EL (cell line): ENCODE results near the gene SLC4A3.
"Not testable (repeated sequence)": the region's sequence is repeated elsewhere in the genome, so short reads cannot be mapped to it uniquely, and the experiment has no call there.

Experiments
- DNase-seq: peaks from one replicate; pipeline ENCODE4 v3.0.0-alpha.2; 2016

Gene SLC4A3

DNA sequence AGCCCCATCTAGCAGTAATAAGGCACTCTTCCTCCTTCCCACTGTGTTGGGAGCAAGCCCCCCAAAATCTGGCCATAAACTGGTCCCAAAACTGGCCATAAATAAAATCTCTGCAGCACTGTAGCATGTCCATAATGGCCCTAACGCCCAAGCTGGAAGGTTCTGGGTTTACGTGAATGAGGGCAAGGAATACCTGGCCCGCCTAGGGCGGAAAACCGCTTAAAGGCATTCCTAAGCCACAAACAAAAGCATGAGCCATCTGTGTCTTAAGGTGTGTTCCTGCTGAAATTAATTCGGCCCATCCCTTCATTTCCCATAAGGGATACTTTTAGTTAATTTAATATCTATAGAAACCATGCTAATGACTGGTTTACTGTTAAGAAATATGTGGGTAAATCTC, 24.2 kb downstream of the SLC4A3 start:
- DNase-seq = not testable (repeated sequence)

DNA sequence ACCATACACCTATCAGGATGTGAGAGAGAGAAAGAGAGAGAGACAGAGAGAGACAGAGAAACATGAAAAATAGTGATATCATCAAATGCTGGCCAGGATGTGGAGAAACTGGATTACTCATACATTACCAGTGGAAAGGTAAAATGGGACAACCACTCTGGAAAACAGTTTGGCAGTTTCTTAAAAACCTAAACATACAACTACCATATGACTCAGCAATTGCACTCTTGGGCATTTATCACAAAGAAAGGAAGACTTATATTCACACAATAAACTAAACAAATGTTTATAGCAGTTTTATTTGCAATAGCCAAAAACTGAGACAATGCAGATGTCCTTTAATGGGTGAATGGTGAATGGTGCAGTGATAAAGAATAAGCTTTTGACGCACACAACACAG, 29.1 kb downstream of the SLC4A3 start:
- DNase-seq = peak; percentile 45

DNA sequence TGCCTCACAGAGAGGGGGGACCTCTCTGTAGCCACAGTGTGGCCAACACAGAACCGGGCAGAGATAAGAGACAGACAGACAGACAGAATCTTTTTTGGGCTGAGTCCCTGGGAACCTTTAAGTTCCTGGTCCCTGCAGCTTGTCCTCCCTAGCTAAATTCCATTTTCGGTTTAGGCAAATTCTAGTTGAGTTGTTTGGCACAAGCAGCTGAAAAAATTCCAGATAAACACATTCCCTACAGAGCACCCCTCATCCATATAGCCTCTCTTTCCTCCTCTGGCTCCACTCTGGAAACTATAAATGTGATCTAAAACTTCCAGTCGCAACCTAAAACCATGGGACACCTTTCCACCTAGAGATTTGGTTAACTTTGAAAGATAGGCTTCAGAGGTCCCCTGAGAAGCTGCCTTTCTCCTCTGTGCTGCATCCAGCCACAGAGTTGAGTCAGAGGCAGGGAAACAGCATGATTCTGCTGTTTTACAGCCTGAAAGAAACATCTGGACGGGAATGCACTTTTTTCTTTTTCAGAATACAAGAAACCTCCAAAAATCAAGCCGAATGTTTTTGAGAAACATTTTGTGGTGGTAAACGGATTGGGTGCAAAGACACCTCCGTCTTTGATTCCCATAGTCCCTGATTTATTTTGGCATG, 30.9 kb downstream of the SLC4A3 start:
- DNase-seq = peak; percentile 28

DNA sequence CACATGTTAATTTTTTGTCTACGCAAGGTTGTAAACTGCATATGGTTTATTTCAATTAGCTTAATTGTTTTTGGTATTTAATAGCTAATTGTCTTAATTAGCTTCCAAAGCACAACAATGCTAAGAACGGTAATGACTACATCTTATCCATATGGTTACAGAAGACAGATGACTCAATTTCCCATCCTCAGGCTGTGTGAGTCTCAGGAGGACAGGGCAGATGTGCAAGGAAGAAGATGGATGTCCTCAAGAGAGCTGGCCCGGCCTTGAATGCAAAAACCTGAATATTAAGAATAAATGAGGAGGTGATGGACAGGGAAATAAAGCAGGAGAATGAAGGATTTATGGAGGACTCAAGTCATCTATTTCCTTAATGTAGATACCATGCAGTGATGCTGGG, 31.4 kb downstream of the SLC4A3 start:
- DNase-seq = no peak

DNA sequence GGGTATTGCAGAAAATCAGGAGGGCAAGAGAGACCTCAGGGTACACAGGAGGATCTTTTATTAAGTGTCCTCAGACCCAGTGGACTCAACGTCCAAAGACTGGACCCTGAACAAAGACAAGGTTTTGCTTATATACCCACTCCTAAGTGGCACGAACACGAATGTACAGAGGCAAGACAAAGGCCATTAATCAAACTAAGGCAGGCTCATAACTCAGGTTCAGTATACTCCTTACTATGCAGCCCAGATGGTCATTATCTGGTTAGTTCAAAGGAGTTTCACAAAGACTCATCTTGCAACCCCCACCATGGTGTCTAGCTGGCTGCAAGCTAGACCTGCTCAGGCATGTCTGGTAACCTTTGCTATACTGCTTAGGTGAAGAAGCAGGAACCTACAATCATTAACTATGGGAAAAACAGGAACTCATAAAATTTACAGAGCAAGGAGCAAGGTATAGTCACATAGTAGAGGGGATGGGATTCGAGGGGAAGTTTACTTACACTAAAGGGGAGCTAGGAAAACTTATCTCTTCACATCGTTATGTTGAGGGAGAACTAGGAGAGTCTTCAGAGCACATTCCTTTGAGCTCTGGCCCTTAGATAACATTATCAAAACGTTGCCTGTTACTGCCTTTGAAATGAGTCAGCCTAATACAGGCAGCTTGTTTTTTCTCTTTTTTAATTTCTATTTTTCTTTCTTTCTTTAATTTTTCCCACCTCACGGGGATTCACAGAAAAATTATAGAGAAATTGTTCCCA, 33.9 kb downstream of the SLC4A3 start:
- DNase-seq = peak; percentile 31

DNA sequence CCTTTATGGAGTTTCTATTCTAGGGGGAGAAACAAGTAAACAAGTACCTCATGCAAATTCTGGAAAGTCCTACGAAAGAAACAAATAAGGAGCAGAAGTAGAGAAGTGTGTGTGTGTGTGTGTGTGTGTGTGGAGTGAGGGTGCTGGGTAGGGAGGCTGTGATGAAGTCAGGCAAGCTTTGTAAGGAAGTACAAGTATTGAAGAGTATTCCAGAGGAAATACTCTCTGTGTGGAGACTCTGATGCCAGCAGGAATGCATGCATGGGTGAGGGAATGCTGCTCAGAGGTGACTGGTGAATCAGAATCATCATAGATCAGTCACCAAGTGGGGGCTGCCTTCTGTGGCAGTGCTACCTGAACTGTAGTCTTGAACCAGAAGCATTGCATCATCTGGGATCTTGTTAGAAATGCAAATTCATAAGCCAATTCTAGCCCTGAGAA, 34.5 kb downstream of the SLC4A3 start:
- DNase-seq = peak; percentile 65

DNA sequence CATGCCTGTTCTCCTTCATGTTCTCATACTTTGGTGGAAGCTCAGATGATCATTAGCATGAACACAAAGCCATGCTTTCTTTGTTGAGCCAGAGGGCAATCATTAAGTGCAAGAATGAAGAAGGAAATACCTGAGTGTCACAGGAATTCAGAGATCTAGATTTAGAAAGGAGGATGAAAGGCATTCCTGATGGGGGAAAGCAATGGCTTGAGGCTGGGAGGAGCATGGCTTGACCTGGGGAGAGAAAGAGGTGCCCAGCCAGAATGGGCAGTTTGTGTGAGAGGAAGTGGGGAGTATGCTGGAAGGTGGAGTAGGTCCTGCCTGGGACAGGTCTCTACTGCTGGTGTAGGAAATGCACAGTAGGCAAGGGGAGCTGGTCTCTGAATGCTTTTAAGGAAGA, 35.1 kb downstream of the SLC4A3 start:
- DNase-seq = no peak

DNA sequence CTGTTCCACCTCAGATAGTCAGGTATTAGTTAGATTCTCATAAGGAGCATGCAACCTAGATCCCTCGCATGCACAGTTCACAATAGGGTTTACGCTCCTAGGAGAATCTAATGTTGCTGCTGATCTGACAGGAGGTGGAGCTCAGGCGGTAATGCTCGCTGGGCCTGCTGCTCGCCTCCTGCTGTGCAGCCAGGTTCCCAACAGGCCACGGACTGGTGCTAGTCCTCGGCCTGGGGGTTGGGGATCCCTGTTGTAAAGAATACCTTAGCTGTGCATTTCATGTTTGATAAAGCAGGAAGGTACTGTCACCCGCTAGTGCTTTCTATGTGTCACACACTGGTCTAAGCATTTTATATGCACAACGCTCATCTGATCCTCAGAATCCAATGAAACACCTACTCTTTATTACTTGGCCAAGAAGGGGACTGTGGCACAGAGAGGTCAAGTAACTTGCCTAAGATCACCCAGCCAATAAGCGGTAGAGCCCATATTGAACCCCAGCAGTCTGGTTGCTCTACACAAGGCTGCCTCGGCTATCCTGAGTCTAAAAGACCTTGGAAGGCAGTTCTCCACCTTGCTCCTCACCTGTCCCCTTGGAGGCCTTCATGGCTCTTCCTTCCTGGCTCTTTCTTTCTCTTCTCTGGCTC, 35.8 kb downstream of the SLC4A3 start:
- DNase-seq = no peak

DNA sequence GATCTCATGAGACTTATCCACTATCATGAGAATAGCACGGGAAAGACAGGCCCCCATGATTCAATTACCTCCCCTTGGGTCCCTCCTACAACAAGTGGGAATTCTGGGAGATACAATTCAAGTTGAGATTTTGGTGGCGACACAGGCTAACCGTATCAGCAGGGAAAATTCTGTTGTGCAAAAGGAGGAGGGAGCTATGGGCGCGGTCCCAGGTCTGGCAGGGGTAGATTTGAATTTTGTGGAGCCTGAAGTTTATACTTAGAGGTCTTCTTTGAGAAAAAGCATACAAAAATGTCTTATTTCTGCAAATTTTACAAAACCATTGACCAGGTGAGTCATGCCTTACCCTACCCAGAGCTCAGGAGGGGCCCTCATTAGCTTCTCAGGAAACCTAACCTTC, 36.6 kb downstream of the SLC4A3 start:
- no peak for DNase-seq

DNA sequence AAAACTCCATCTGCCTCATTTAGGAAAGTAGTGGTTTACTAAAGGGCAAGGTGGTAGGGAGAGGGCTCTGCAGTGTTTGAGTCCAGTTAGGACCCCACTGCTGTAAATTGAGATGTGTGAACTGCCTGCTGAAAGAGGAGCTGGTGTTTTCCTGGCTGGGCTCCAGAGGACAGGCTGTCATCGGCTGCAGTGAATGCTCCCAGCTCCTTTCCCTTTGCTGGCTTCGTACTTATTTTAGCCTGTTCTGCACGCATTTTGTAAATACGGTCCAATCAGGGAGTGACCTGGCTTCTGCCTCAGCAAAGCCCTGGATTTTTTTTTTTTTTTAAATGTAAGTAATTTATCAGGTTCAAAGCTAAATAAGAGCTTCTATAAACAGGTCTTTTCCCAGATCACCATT, 37.5 kb downstream of the SLC4A3 start:
- DNase-seq = no peak

DNA sequence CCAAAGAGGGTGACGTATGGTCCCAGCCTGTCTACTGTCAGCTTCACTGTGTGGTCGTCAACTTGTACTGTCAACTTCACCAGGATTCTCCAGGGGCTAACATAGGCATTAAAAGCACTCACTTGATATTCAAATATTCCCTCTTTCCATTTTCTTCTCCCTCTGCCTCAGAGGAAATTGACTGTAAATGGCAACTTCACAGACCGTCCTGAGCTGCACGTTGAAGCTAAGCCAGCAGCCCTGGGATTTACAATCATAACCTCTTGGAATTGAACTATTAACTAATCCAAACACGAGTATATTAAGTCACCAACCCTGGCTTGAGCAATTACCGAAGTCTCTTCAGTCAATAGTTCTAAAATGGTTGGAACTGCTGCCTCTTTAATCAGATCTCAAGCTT, 38.5 kb downstream of the SLC4A3 start:
- DNase-seq = no peak

DNA sequence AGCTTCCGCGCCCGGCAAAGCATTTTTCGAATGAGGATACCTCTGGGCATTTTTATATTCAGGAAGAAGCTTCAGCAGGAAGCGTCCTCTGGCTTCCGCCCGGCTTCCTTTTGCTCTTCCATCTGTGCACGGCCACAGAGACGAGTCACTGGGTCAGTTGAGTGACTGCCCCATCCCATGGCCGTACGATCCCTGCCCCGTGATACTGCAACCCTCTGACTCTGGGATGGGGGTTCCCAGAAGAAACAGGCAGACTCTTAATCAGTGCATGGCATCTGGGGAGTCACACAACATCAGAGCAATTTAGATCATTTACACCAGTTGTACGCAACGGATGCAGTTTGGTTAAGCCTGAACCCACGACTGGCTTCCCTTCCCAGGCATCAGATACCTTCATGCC, 40.9 kb downstream of the SLC4A3 start:
- no peak for DNase-seq

DNA sequence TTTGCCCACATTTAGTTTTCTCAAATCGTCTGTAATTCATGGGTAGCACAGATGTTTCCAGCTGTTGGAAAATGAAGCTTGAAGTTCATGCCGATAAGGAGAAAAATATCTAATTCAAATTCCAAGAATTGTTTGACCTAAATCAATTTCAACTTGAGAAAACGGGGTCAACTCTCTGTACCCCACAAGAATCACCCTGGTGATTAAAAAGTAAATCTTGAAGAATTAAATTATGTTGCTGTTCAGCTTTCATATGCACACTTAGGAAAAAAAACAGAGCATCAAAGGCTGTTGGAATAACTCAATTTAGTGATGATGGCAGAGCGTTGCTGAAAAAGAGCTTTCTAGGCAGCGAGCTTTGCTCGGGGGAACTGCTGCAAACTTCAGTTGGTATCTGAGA, 43.0 kb downstream of the SLC4A3 start:
- DNase-seq = no peak

DNA sequence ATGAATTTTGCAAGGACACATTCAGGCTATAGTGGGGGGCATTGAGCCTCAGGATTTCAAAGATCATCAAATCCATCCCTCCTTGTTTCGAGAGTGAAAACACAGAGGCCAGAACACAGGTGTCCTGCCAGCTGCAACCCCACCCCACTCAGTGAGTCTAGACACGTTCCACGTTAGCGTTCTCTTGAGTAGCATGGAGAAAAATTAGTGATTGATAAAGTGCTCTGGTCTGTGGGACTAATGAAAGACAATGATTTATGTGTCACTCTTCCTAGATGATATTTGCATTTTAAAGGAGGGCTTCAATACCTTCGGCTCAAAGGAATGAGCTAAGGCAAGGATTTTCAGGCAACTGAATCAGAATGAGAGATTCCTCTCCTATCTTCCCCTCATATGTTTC, 43.8 kb downstream of the SLC4A3 start:
- no peak for DNase-seq

DNA sequence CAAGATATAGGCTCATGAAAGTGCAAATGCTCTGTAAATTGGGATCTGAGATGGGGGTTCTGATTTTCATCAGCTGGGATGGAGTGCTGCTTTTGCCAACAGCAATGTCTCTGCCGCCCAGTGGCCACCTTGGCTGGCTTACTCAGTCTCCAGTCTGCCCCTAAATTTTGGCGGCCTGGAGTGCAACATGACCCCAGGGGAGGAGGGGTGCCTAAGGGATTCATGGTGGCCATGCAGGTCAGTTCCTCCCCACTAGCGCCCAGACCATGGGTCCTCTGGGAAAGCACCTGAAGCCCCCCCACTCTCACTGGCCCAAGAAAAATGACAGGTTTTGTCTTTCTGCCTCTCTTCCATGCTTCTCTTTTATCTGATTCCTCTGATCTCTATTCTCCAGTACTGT, 45.0 kb downstream of the SLC4A3 start:
- no peak for DNase-seq

DNA sequence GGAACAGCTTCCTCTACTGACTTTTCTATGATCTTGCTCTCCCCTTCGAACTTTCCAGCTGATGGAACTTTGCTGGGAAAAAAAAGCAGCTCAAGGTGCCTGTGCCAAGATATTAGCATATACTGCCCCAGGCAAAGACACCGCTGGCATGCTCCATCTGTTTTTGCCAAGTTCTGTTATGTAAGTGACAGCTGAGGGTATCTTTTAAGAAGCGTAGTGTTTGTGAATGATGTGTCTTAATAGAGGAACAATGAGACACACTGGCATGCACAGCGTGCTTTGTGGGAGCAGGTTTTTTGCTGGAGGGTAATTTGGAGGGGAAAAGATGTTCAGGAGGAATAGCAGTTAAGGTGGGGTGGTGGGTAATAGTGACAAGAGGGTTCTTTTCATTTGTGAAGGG, 47.8 kb downstream of the SLC4A3 start:
- no peak for DNase-seq

DNA sequence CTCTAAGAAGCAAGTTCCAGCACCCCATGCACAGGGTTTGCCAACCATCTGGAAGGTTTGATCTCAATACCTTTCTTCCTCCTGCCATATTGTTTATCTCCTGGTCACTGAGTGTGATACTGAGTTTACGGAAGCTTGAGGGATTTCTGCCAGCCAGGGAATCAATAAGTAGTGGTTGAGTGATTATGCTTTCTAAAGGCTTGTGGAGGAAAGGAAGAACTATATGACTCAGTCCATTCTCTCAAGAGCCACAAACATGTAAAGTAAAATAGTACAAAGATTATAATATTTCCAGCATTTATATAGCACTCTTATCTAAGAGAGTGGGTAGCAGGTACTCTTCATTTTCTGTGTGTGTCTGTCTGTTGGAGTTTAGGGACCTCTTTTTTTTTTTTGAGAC, 49.2 kb downstream of the SLC4A3 start:
- no peak for DNase-seq

DNA sequence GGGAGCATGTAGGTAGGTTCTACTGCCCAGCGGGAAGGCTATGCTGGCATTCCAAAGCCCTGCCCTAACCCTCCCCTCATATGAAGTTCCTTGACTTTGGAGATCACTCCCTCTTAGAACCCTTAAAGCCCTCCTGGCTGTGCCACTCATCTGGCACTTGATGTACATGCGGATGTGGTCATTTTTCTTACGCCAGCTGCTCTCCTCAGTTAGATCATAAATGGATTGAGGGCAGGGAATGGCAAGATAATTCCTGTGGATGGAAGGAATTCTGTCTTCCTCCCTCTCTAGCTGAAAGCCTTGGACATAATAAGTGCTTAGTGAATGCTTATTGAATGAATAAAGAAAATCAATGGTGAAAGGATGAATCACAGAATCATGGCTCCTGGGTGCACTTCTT, 51.6 kb downstream of the SLC4A3 start:
- DNase-seq = no peak

DNA sequence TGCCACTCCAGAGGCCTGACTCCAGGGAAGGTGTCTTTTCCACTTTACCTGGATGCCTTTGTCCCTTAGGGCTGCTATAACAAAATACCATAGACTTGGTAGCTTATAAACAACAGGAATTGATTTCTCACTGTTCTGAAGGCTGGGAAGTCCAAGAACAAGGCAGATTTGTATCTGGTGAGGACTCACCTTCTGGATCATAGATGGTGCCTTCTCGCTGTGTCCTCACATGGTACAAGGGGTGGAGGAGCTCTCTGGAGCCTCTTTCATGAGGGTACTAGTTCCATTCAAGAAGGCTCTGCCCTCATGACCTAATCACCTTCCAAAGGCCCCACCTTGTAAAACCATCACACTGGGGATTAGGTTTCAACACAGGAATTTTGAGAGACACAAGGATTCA, 52.1 kb downstream of the SLC4A3 start:
- no peak for DNase-seq

DNA sequence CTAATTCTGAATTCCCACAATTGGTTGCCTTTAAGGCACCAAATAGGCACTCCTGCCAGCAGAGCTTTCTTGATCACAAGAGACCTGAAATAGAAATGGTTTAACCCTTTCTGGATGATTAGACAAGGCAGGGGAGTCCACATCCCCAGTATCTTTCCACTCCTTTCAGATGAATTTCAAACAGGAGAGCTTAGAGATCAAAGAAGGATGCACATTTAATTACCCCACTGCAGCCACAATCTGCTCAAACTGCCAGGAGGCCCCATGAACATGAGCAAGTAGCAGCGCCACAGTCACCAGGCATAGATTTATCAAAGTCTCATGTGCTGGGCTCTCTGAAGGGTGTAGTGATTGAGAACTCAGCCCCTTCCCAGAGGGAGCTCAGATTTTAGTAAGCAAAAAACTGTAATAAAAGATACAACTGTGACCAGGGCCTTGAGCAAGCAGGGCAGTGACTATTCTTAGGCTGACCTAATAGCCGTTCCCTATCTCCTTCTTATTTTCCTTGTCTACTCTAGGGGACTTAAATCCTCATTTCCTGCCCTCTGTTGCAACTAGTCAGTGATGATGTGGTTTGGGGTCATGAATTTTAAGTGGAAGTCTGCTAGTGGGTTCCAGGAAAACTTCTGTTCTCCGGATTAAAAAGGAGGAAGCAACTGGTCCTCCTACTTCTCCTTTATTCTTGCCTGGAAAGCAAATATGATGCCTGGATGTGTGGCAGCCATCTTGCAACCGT, 53.7 kb downstream of the SLC4A3 start:
- DNase-seq = no peak

DNA sequence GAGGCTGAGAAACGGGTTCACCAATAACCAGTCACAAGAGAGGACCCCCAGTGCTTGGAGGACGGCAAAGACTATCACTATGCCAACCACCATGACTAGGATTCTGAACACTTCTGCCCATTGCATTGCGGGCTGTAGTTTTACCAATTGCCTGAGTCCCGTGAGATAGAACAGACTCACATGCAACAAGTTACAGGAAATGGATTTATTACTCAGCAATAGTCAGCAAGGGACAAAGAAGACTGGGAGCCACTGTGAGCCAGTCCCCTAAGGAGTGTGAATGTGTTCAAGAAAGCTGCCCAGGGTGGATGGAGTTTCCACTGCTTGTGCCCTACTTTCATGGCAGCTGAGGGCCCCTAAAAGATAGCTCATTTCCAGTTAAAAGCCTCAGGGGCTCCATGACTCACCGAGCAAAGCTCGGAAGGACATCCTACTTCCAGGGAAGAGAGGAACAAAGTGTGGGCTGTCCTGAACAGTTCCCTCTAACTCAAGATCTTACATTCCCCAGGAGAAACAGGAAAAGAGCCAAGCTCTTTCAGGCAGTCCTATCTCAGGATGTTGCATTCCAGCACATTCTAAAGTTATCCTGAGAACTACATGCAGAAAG, 54.4 kb downstream of the SLC4A3 start:
- peak; percentile 80 for DNase-seq

DNA sequence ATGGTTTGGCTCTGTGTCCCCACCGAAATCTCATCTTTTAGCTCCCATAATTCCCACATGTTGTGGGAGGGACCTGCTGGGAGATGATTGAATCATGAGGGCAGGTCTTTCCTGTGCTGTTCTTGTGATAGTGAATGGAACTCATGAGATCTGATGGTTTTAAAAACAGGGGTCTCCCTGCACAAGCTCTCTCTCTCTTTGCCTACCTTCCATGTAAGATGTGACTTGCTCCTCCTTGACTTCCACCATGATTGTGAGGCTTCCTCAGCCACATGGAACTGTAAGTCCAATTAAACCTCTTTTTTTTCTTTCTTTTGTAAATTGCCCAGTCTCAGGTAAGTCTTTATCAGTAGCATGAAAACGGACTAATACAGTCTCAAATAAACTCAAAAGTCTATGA, 56.0 kb downstream of the SLC4A3 start:
- not testable (repeated sequence) for DNase-seq
